Activated CD8-positive, alpha-beta memory T cell treated with anti-CD3 and anti-CD28 coated beads, Interleukin-2, amount 50 U/mL, for 48 hours (primary cell): ENCODE measurements around the gene LAMA3.
"Not testable (repeated sequence)": the region's sequence is repeated elsewhere in the genome, so short reads cannot be mapped to it uniquely, and the experiment has no call there.

Source experiments
- DNase-seq: peaks from one replicate; pipeline ENCODE4 v3.0.0-alpha.2; 2020

LAMA3 gene

GRCh38 chr18:23732439-23732838, 43.2 kb downstream of the LAMA3 start:
- DNase-seq, result no peak

- not testable (repeated sequence) for DNase-seq
Measured at GRCh38 chr18:23733265-23733664, 44.0 kb downstream of the LAMA3 start.

- DNase-seq, result no peak
Measured at GRCh38 chr18:23733895-23734294, 44.6 kb downstream of the LAMA3 start.

GRCh38 chr18:23735021-23735464, 45.8 kb downstream of the LAMA3 start:
- DNase-seq, result no peak

- DNase-seq, result no peak
Measured at GRCh38 chr18:23737578-23737977, 48.3 kb downstream of the LAMA3 start.

GRCh38 chr18:23738151-23738550, 48.9 kb downstream of the LAMA3 start:
- DNase-seq, result no peak

- no peak for DNase-seq
Measured at GRCh38 chr18:23738575-23738974, 49.3 kb downstream of the LAMA3 start.

GRCh38 chr18:23740105-23740830, 51.0 kb downstream of the LAMA3 start:
- DNase-seq, result no peak

GRCh38 chr18:23741967-23742366, 52.7 kb downstream of the LAMA3 start:
- DNase-seq, result not testable (repeated sequence)

GRCh38 chr18:23743733-23744333, 54.6 kb downstream of the LAMA3 start:
- no peak for DNase-seq

- no peak for DNase-seq
Measured at GRCh38 chr18:23745366-23745765, 56.1 kb downstream of the LAMA3 start.

GRCh38 chr18:23746851-23747250, 57.6 kb downstream of the LAMA3 start:
- DNase-seq, result no peak

GRCh38 chr18:23752363-23752762, 63.1 kb downstream of the LAMA3 start:
- DNase-seq, result no peak

GRCh38 chr18:23752796-23753195, 63.5 kb downstream of the LAMA3 start:
- DNase-seq, result no peak

- DNase-seq, result no peak
Measured at GRCh38 chr18:23756590-23757436, 67.6 kb downstream of the LAMA3 start.

GRCh38 chr18:23757437-23757733, 68.1 kb downstream of the LAMA3 start:
- no peak for DNase-seq

- DNase-seq, result no peak
Measured at GRCh38 chr18:23758281-23758680, 69.0 kb downstream of the LAMA3 start.

- no peak for DNase-seq
Measured at GRCh38 chr18:23761941-23762340, 72.7 kb downstream of the LAMA3 start.

- DNase-seq, result no peak
Measured at GRCh38 chr18:23763343-23763742, 74.1 kb downstream of the LAMA3 start.

GRCh38 chr18:23765931-23766330, 76.7 kb downstream of the LAMA3 start:
- DNase-seq, result no peak

GRCh38 chr18:23772327-23773024, 83.2 kb downstream of the LAMA3 start:
- DNase-seq, result no peak

GRCh38 chr18:23776306-23776705, 87.1 kb downstream of the LAMA3 start:
- DNase-seq, result no peak

- no peak for DNase-seq
Measured at GRCh38 chr18:23778828-23779227, 89.6 kb downstream of the LAMA3 start.
